ENCODE data around the gene ASIC4. TPM values are rescaled to one million over a fixed set of nuclear protein-coding genes. Genes with fewer than 3 reads are reported as not detected.

Gene ASIC4
- total RNA-seq, 5 donors from 2014 or later (not counting 1 experiment from before 2014, with no cell fraction given), result 0.09 to 0.35 (median 0.20) TPM; not detected in 2

- no peak overlapping the region for H3K27ac ChIP-seq (ENCODE audit: low read length)
- 85% methylated on average over 2 of the region's 6 CpGs for WGBS (ENCODE audit: insufficient coverage)
- H3K27me3 Mint-ChIP-seq, result peaks cover 36 to 56% of the 10 kb centered on the region in 2 donors
- H3K4me3 ChIP-seq (ENCODE audit: control insufficient read depth in 1 of 2, extremely low read depth in 1 of 2, low read length in 1 of 2), result no peak overlapping the region
- H3K4me1 ChIP-seq (ENCODE audit: control insufficient read depth in 1 of 2, extremely low read depth in 1 of 2, insufficient read depth in 2 of 2, low read length in 2 of 2), result peaks cover 0 to 7% of the 10 kb centered on the region in 2 experiments
- DNase-seq, result no peak
- H3K27me3 ChIP-seq (replicated peaks in 1 of 2; ENCODE audit: control insufficient read depth in 2 of 2, extremely low read depth in 1 of 2, insufficient read depth in 2 of 2, low read length in 1 of 2), result peaks cover 0 to 70% of the 10 kb centered on the region in 2 experiments
- no peaks in the 10 kb centered on the region for H3K9me3 ChIP-seq
- no peak for ATAC-seq (replicated peaks in 1 of 4)
- no peaks in the 10 kb centered on the region for H3K36me3 ChIP-seq (ENCODE audit: control insufficient read depth in 2 of 2, extremely low read depth in 1 of 2, insufficient read depth in 1 of 2, low read length in 1 of 2)
- H3K4me3 Mint-ChIP-seq, result peak overlapping the region; percentile 10 to 59 (median 21)
- POLR2A ChIA-PET, result no interaction called here
- no peaks in the 10 kb centered on the region for H3K36me3 Mint-ChIP-seq
- H3K4me1 Mint-ChIP-seq, result peaks cover 2 to 5% (median 4%) of the 10 kb centered on the region in 3 donors
- no peak overlapping the region for H3K27ac Mint-ChIP-seq
- H3K9me3 Mint-ChIP-seq, result no peaks in the 10 kb centered on the region
- CTCF ChIA-PET, result no interaction called here
Observed at GRCh38 chr2:219569635-219570034, 55.4 kb downstream of the ASIC4 start.

GRCh38 chr2:219570194-219570923 lies 56.1 kb downstream of the ASIC4 start:
- no peak for DNase-seq
- 26% methylated on average over 95 of the region's 95 CpGs for WGBS (ENCODE audit: insufficient coverage)
- Mint-ChIP-seq H3K4me1 (peaks cover 2 to 5% (median 4%) of the 10 kb centered on the region in 3 donors), H3K4me3 (peak overlapping the region; percentile 39 to 59 (median 59)), H3K9me3 (no peaks in the 10 kb centered on the region), H3K27ac (no peak overlapping the region), H3K36me3 (no peaks in the 10 kb centered on the region), H3K27me3 (peaks cover 36 to 59% of the 10 kb centered on the region in 2 donors)
- ATAC-seq (replicated peaks in 1 of 4), result peak; percentile 36 to 54 (median 52)
- no peak overlapping the region for H3K27ac ChIP-seq (ENCODE audit: low read length)
- no peaks in the 10 kb centered on the region for H3K9me3 ChIP-seq
- ChIA-PET CTCF (no interaction called here), POLR2A (no interaction called here)
- peak overlapping the region in 1 of 2 donors; percentile 48 for H3K4me3 ChIP-seq (ENCODE audit: control insufficient read depth in 1 of 2, extremely low read depth in 1 of 2, low read length in 1 of 2)
- H3K4me1 ChIP-seq (ENCODE audit: control insufficient read depth in 1 of 2, extremely low read depth in 1 of 2, insufficient read depth in 2 of 2, low read length in 2 of 2), result peaks cover 0 to 7% of the 10 kb centered on the region in 2 experiments
- H3K27me3 ChIP-seq (replicated peaks in 1 of 2; ENCODE audit: control insufficient read depth in 2 of 2, extremely low read depth in 1 of 2, insufficient read depth in 2 of 2, low read length in 1 of 2), result peaks cover 0 to 72% of the 10 kb centered on the region in 2 experiments
- H3K36me3 ChIP-seq (ENCODE audit: control insufficient read depth in 2 of 2, extremely low read depth in 1 of 2, insufficient read depth in 1 of 2, low read length in 1 of 2), result no peaks in the 10 kb centered on the region

- no peaks in the 10 kb centered on the region for H3K9me3 ChIP-seq
- H3K4me1 ChIP-seq (ENCODE audit: control insufficient read depth in 1 of 2, extremely low read depth in 1 of 2, insufficient read depth in 2 of 2, low read length in 2 of 2), result peaks cover 0 to 7% of the 10 kb centered on the region in 2 experiments
- peaks cover 0 to 77% of the 10 kb centered on the region in 2 experiments for H3K27me3 ChIP-seq (replicated peaks in 1 of 2; ENCODE audit: control insufficient read depth in 2 of 2, extremely low read depth in 1 of 2, insufficient read depth in 2 of 2, low read length in 1 of 2)
- Mint-ChIP-seq H3K27me3 (peaks cover 36 to 64% of the 10 kb centered on the region in 2 donors), H3K4me3 (peak overlapping the region in 1 of 3 donors; percentile 59), H3K4me1 (peaks cover 2 to 5% (median 4%) of the 10 kb centered on the region in 3 donors), H3K36me3 (no peaks in the 10 kb centered on the region), H3K27ac (no peak overlapping the region), H3K9me3 (no peaks in the 10 kb centered on the region)
- H3K4me3 ChIP-seq (ENCODE audit: control insufficient read depth in 1 of 2, extremely low read depth in 1 of 2, low read length in 1 of 2), result peak overlapping the region; percentile 17 to 48
- H3K36me3 ChIP-seq (ENCODE audit: control insufficient read depth in 2 of 2, extremely low read depth in 1 of 2, insufficient read depth in 1 of 2, low read length in 1 of 2), result no peaks in the 10 kb centered on the region
- WGBS (ENCODE audit: insufficient coverage), result 1% methylated on average over 29 of the region's 55 CpGs
- ATAC-seq (replicated peaks in 1 of 4) (peak in 3 of 4 experiments; percentile 12 to 43 (median 32)), DNase-seq (no peak)
- CTCF ChIA-PET, result no interaction called here
- POLR2A ChIA-PET, result no interaction called here
- H3K27ac ChIP-seq (ENCODE audit: low read length), result no peak overlapping the region
Observed at GRCh38 chr2:219570924-219571310, 56.6 kb downstream of the ASIC4 start.

GRCh38 chr2:219571311-219572236 lies 57.3 kb downstream of the ASIC4 start, which contains the start of gene OBSL1:
TSS of gene OBSL1 (minus strand) at chr2:219571539. CDS start at chr2:219571232, 307 bp downstream.
- WGBS (ENCODE audit: insufficient coverage), result 11% methylated on average over 32 of the region's 42 CpGs
- Mint-ChIP-seq H3K36me3 (no peaks in the 10 kb centered on the region), H3K4me3 (peak within 1 kb of the TSS; percentile 21 to 59 (median 24)), H3K9me3 (no peaks in the 10 kb centered on the region), H3K27ac (peak within 1 kb of the TSS in 1 of 2 donors; percentile 56), H3K4me1 (peaks cover 2 to 5% (median 4%) of the 10 kb centered on the region in 3 donors), H3K27me3 (peaks cover 37 to 69% of the 10 kb centered on the region in 2 donors)
- ChIA-PET POLR2A (no interaction called here), CTCF (no interaction called here)
- Histone ChIP-seq H3K4me1 (ENCODE audit: control insufficient read depth in 1 of 2, extremely low read depth in 1 of 2, insufficient read depth in 2 of 2, low read length in 2 of 2) (peaks cover 0 to 7% of the 10 kb centered on the region in 2 experiments), H3K4me3 (ENCODE audit: control insufficient read depth in 1 of 2, extremely low read depth in 1 of 2, low read length in 1 of 2) (peak within 1 kb of the TSS; percentile 17 to 48), H3K27ac (ENCODE audit: low read length) (no peak within 1 kb of the TSS), H3K27me3 (replicated peaks in 1 of 2; ENCODE audit: control insufficient read depth in 2 of 2, extremely low read depth in 1 of 2, insufficient read depth in 2 of 2, low read length in 1 of 2) (peaks cover 0 to 81% of the 10 kb centered on the region in 2 experiments), H3K9me3 (no peaks in the 10 kb centered on the region), H3K36me3 (ENCODE audit: control insufficient read depth in 2 of 2, extremely low read depth in 1 of 2, insufficient read depth in 1 of 2, low read length in 1 of 2) (no peaks in the 10 kb centered on the region)
- DNase-seq (no peak), ATAC-seq (replicated peaks in 1 of 4) (peak; percentile 22 to 61 (median 33))

GRCh38 chr2:219572237-219573001 lies 58.1 kb downstream of the ASIC4 start, which contains the start of gene INHA:
TSS of gene INHA (plus strand) at chr2:219572310. CDS start at chr2:219572375, 65 bp downstream.
- Mint-ChIP-seq H3K27ac (peak within 1 kb of the TSS in 1 of 2 donors; percentile 56), H3K36me3 (no peaks in the 10 kb centered on the region), H3K4me1 (peaks cover 2 to 5% (median 4%) of the 10 kb centered on the region in 3 donors), H3K9me3 (no peaks in the 10 kb centered on the region), H3K27me3 (peaks cover 36 to 67% of the 10 kb centered on the region in 2 donors), H3K4me3 (peak within 1 kb of the TSS; percentile 10 to 58 (median 24))
- H3K4me1 ChIP-seq (ENCODE audit: control insufficient read depth in 1 of 2, extremely low read depth in 1 of 2, insufficient read depth in 2 of 2, low read length in 2 of 2), result peaks cover 0 to 7% of the 10 kb centered on the region in 2 experiments
- H3K27me3 ChIP-seq (replicated peaks in 1 of 2; ENCODE audit: control insufficient read depth in 2 of 2, extremely low read depth in 1 of 2, insufficient read depth in 2 of 2, low read length in 1 of 2), result peaks cover 0 to 79% of the 10 kb centered on the region in 2 experiments
- no peak for ATAC-seq (replicated peaks in 1 of 4)
- no peak for DNase-seq
- no peaks in the 10 kb centered on the region for H3K36me3 ChIP-seq (ENCODE audit: control insufficient read depth in 2 of 2, extremely low read depth in 1 of 2, insufficient read depth in 1 of 2, low read length in 1 of 2)
- no peak within 1 kb of the TSS for H3K27ac ChIP-seq (ENCODE audit: low read length)
- ChIA-PET CTCF (no interaction called here), POLR2A (no interaction called here)
- no peak within 1 kb of the TSS for H3K4me3 ChIP-seq (ENCODE audit: control insufficient read depth in 1 of 2, extremely low read depth in 1 of 2, low read length in 1 of 2)
- H3K9me3 ChIP-seq, result no peaks in the 10 kb centered on the region
- 94% methylated on average over 6 of the region's 13 CpGs for WGBS (ENCODE audit: insufficient coverage)
